Measurements from ENCODE around the gene C11orf68. TPM values are rescaled to one million over a fixed set of nuclear protein-coding genes. Genes with fewer than 3 reads are reported as not detected.
A peak's percentile ranks its signal among the peaks of the same experiment; 100 is the strongest.

C11orf68 gene
- total and polyA plus RNA-seq, 9 of the 15 experiments (the other 6 are each of a cell fraction or from before 2014, with no cell fraction given), result 3.6 to 35.9 (median 12.8) TPM

DNA sequence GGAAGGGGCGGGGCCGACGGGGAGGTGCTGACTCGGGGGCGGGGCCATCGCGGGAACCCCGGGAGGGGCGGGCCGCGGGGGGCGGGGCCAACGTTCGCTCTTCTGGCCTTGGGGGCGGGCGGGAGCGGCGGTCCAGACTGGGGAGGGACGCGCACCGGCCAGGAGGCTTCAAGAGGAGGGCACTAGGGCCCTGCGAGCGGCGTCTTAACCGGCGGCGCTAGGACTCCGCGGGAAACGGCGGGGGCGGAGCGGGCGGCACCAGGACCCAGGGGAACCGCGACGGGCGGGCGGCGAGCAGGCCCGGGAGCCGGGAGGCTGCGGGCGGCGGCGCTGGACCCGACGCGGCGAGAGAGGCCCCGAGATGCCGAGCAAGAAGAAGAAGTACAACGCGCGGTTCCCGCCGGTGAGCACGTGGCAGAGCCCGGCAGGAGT, 295 bp upstream of the C11orf68 start, which contains the start of gene DRAP1 (continued):
- TF ChIP-seq, protein P1, sequence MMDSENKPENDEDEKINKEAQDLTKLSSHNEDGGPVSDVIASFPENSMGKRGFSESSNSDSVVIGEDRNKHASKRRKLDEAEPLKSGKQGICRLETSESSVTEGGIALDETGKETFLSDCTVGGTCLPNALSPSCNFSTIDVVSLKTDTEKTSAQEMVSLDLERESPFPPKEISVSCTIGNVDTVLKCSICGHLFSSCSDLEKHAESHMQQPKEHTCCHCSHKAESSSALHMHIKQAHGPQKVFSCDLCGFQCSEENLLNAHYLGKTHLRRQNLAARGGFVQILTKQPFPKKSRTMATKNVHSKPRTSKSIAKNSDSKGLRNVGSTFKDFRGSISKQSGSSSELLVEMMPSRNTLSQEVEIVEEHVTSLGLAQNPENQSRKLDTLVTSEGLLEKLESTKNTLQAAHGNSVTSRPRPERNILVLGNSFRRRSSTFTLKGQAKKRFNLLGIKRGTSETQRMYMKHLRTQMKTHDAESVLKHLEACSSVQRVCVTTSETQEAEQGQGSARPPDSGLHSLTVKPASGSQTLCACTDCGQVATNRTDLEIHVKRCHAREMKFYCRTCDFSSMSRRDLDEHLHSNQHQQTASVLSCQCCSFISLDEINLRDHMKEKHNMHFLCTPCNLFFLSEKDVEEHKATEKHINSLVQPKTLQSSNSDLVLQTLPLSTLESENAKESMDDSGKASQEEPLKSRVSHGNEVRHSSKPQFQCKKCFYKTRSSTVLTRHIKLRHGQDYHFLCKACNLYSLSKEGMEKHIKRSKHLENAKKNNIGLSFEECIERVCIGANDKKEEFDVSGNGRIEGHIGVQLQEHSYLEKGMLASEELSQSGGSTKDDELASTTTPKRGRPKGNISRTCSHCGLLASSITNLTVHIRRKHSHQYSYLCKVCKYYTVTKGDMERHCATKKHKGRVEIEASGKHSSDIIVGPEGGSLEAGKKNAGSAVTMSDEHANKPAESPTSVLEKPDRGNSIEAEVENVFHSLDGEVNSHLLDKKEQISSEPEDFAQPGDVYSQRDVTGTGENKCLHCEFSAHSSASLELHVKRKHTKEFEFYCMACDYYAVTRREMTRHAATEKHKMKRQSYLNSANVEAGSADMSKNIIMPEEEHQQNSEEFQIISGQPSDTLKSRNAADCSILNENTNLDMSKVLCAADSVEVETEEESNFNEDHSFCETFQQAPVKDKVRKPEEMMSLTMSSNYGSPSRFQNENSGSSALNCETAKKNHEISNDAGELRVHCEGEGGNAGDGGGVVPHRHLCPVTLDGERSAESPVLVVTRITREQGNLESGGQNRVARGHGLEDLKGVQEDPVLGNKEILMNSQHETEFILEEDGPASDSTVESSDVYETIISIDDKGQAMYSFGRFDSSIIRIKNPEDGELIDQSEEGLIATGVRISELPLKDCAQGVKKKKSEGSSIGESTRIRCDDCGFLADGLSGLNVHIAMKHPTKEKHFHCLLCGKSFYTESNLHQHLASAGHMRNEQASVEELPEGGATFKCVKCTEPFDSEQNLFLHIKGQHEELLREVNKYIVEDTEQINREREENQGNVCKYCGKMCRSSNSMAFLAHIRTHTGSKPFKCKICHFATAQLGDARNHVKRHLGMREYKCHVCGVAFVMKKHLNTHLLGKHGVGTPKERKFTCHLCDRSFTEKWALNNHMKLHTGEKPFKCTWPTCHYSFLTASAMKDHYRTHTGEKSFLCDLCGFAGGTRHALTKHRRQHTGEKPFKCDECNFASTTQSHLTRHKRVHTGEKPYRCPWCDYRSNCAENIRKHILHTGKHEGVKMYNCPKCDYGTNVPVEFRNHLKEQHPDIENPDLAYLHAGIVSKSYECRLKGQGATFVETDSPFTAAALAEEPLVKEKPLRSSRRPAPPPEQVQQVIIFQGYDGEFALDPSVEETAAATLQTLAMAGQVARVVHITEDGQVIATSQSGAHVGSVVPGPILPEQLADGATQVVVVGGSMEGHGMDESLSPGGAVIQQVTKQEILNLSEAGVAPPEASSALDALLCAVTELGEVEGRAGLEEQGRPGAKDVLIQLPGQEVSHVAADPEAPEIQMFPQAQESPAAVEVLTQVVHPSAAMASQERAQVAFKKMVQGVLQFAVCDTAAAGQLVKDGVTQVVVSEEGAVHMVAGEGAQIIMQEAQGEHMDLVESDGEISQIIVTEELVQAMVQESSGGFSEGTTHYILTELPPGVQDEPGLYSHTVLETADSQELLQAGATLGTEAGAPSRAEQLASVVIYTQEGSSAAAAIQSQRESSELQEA (IDR thresholded peaks at IDR 0.05; ENCODE audit: low read depth), result no peak
- peak; percentile 83 for TF ChIP-seq FIP1L1 (IDR thresholded peaks at IDR 0.05; ENCODE audit: low read depth, low read length, poor library complexity, severe bottlenecking)
- TF ChIP-seq, protein P2, sequence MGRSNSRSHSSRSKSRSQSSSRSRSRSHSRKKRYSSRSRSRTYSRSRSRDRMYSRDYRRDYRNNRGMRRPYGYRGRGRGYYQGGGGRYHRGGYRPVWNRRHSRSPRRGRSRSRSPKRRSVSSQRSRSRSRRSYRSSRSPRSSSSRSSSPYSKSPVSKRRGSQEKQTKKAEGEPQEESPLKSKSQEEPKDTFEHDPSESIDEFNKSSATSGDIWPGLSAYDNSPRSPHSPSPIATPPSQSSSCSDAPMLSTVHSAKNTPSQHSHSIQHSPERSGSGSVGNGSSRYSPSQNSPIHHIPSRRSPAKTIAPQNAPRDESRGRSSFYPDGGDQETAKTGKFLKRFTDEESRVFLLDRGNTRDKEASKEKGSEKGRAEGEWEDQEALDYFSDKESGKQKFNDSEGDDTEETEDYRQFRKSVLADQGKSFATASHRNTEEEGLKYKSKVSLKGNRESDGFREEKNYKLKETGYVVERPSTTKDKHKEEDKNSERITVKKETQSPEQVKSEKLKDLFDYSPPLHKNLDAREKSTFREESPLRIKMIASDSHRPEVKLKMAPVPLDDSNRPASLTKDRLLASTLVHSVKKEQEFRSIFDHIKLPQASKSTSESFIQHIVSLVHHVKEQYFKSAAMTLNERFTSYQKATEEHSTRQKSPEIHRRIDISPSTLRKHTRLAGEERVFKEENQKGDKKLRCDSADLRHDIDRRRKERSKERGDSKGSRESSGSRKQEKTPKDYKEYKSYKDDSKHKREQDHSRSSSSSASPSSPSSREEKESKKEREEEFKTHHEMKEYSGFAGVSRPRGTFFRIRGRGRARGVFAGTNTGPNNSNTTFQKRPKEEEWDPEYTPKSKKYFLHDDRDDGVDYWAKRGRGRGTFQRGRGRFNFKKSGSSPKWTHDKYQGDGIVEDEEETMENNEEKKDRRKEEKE (IDR thresholded peaks at IDR 0.05; ENCODE audit: borderline replicate concordance in 1 of 2, control insufficient read depth in 1 of 2, low read depth in 2 of 2, low read length in 1 of 2), result peak in 1 of 2 experiments; percentile 85; a peak in 1 of 4 replicates
- TF ChIP-seq, protein P3, sequence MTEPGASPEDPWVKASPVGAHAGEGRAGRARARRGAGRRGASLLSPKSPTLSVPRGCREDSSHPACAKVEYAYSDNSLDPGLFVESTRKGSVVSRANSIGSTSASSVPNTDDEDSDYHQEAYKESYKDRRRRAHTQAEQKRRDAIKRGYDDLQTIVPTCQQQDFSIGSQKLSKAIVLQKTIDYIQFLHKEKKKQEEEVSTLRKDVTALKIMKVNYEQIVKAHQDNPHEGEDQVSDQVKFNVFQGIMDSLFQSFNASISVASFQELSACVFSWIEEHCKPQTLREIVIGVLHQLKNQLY (CRISPR knock-in tag; conservative IDR thresholded peaks at IDR 0.05), result peak in 1 of 2 experiments; percentile 64; a peak in 1 of 4 replicates
- TF ChIP-seq NBN (IDR thresholded peaks at IDR 0.05; ENCODE audit: low read depth), result peak; percentile 86; the same call in 1 of the 2 replicates
- TF ChIP-seq NCOA4 (IDR thresholded peaks at IDR 0.05; ENCODE audit: partially characterized antibody), result no peak
- no peak for TF ChIP-seq ZNF445 (CRISPR knock-in tag; IDR thresholded peaks at IDR 0.05; ENCODE audit: low read depth)
- peak; percentile 72 for TF ChIP-seq NCOR1 (IDR thresholded peaks at IDR 0.05)
- no peak for TF ChIP-seq GTF2F1 (IDR thresholded peaks at IDR 0.05; ENCODE audit: low read depth, low read length)
- peak; percentile 96 for TF ChIP-seq CTBP1 (IDR thresholded peaks at IDR 0.05; ENCODE audit: borderline replicate concordance)
- TF ChIP-seq, protein P4, sequence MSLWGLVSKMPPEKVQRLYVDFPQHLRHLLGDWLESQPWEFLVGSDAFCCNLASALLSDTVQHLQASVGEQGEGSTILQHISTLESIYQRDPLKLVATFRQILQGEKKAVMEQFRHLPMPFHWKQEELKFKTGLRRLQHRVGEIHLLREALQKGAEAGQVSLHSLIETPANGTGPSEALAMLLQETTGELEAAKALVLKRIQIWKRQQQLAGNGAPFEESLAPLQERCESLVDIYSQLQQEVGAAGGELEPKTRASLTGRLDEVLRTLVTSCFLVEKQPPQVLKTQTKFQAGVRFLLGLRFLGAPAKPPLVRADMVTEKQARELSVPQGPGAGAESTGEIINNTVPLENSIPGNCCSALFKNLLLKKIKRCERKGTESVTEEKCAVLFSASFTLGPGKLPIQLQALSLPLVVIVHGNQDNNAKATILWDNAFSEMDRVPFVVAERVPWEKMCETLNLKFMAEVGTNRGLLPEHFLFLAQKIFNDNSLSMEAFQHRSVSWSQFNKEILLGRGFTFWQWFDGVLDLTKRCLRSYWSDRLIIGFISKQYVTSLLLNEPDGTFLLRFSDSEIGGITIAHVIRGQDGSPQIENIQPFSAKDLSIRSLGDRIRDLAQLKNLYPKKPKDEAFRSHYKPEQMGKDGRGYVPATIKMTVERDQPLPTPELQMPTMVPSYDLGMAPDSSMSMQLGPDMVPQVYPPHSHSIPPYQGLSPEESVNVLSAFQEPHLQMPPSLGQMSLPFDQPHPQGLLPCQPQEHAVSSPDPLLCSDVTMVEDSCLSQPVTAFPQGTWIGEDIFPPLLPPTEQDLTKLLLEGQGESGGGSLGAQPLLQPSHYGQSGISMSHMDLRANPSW (CRISPR knock-in tag; IDR thresholded peaks at IDR 0.05), result no peak
- TF ChIP-seq ZFX (CRISPR knock-in tag; IDR thresholded peaks at IDR 0.05), result peak; percentile 6; the same call in 1 of the 2 replicates
